ENCODE data around the gene CAMK1D. TPM values are rescaled to one million over a fixed set of nuclear protein-coding genes. Genes with fewer than 3 reads are reported as not detected.

CAMK1D gene
- polyA plus RNA-seq, 2 of the 4 experiments (the other 2 are of a cell fraction), result 6.6 to 12.5 TPM

DNA sequence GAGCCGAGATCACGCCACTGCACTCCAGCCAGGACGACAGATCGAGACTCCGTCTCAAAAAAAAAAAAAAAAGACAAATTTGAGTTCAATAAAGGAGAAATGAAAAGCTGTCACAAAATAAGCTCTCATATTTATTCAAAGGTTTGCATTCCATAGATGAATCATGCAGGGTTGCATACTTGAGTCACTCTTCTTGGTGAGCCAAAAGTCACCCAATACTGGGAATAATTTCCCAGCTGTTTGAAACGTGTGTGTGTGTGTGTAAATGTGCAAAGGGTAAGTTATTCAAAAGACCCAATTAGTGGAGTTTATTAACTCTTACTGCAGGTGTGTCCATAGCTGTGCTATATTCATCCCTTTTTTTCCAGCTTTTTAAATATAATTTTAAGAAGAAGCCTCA, 354.5 kb downstream of the CAMK1D start (continued):
- TF ChIP-seq EP300 (IDR thresholded peaks at IDR 0.05), result peak; percentile 23 to 61; a peak in 2 of 5 replicates

GRCh38 chr10:12704488-12704887, 355.1 kb downstream of the CAMK1D start:
- 41% methylated on average over 3 of the region's 3 CpGs for WGBS (ENCODE audit: missing lambda C conversion rate)
- CTCF ChIA-PET, result interaction anchor here (0.8 to 1.2 kb wide), 3 partner anchors 8 to 197 kb away, joined by 3 to 4 read pairs (median 3); no protein-coding TSS in a partner anchor
- Histone ChIP-seq H3K4me3 (no peak overlapping the region), H3K4me2 (peak overlapping the region; percentile 64), H3K4me1 (peaks cover 75% of the 10 kb centered on the region), H3K27ac (peak overlapping the region; percentile 82 to 94), H3K9me3 (no peaks in the 10 kb centered on the region)
- no peak for DNase-seq (ENCODE audit: low read depth in 1 of 2, low spot score in 1 of 2)
- no peak for TF ChIP-seq JUN (IDR thresholded peaks at IDR 0.05)
- TF ChIP-seq HOXA7 (CRISPR knock-in tag; IDR thresholded peaks at IDR 0.05), result no peak
- peak in 1 of 2 experiments; percentile 9; a peak in 1 of 4 replicates for TF ChIP-seq CEBPB (IDR thresholded peaks at IDR 0.05)
- no peak for FAIRE-seq
- no peak for ATAC-seq
- POLR2A ChIA-PET, result no interaction called here

GRCh38 chr10:12705943-12706342, 356.6 kb downstream of the CAMK1D start:
- Histone ChIP-seq H3K4me2 (peak overlapping the region; percentile 69), H3K27ac (peak overlapping the region; percentile 82 to 94), H3K4me3 (no peak overlapping the region), H3K4me1 (peaks cover 83% of the 10 kb centered on the region), H3K9me3 (no peaks in the 10 kb centered on the region)
- peak in 1 of 2 experiments; percentile 63 for DNase-seq (ENCODE audit: low read depth in 1 of 2, low spot score in 1 of 2)
- no peak for TF ChIP-seq REST (IDR thresholded peaks at IDR 0.05)
- TF ChIP-seq FOSL2 (IDR thresholded peaks at IDR 0.05), result 0 out of 2 replicates have a peak, but pooled peaks have one; percentile 59
- peak; percentile 62 for TF ChIP-seq FOSL2 (CRISPR knock-in tag; IDR thresholded peaks at IDR 0.05)
- no peak for TF ChIP-seq CBX2 (IDR thresholded peaks at IDR 0.05; ENCODE audit: borderline replicate concordance, low read depth)
- 0 out of 5 replicates have a peak, but pooled peaks of 1 of the 2 experiments have one; percentile 27 for TF ChIP-seq EP300 (IDR thresholded peaks at IDR 0.05)
- no peak for TF ChIP-seq EHF (CRISPR knock-in tag; IDR thresholded peaks at IDR 0.05)
- peak; percentile 89 for TF ChIP-seq ZSCAN20 (CRISPR knock-in tag; IDR thresholded peaks at IDR 0.05)
- TF ChIP-seq JUNB (IDR thresholded peaks at IDR 0.05), result peak; percentile 57
- TF ChIP-seq JUN (IDR thresholded peaks at IDR 0.05), result 0 out of 5 replicates have a peak, but pooled peaks of 1 of the 2 experiments have one; percentile 19
- no peak for TF ChIP-seq RFX5 (IDR thresholded peaks at IDR 0.05)
- ChIA-PET POLR2A (interaction anchor here (0.7 kb wide), 1 partner anchor 325 kb away, joined by 5 read pairs; no protein-coding TSS in a partner anchor), CTCF (interaction anchor here (1.1 to 1.4 kb wide), 2 partner anchors 11 to 369 kb away, joined by 3 to 5 read pairs; no protein-coding TSS in a partner anchor)
- ATAC-seq, result peak in 1 of 2 experiments; percentile 36; a peak in 2 of 6 replicates
- no peak for FAIRE-seq
- WGBS (ENCODE audit: missing lambda C conversion rate), result 34% methylated on average over 4 of the region's 4 CpGs

GRCh38 chr10:12707461-12708185, 358.3 kb downstream of the CAMK1D start:
- WGBS (ENCODE audit: missing lambda C conversion rate), result 16% methylated on average over 10 of the region's 10 CpGs
- peak; percentile 90 for FAIRE-seq
- peak; percentile 45 to 92 for DNase-seq (ENCODE audit: low read depth in 1 of 2, low spot score in 1 of 2)
- H3K4me2 ChIP-seq, result peak overlapping the region; percentile 69
- peak overlapping the region; percentile 82 to 94 for H3K27ac ChIP-seq
- POLR2A ChIA-PET, result interaction anchor here (0.8 to 1.1 kb wide), 3 partner anchors 76 to 363 kb away, joined by 3 to 6 read pairs (median 4); no protein-coding TSS in a partner anchor
- CTCF ChIA-PET, result interaction anchor here (0.5 to 7.5 kb wide), 48 partner anchors 11 to 675 kb away, joined by 3 to 76 read pairs (median 4); partner anchors contain the start of genes CDC123, NUDT5 and OPTN
- H3K4me3 ChIP-seq, result no peak overlapping the region
- peaks cover 86% of the 10 kb centered on the region for H3K4me1 ChIP-seq
- peak; percentile 63 to 80 for ATAC-seq
- no peaks in the 10 kb centered on the region for H3K9me3 ChIP-seq
- TF ChIP-seq JUNB (IDR thresholded peaks at IDR 0.05), result peak; percentile 83
- TF ChIP-seq JUN (IDR thresholded peaks at IDR 0.05), result peak; percentile 80 to 94
- TF ChIP-seq EHF (CRISPR knock-in tag; IDR thresholded peaks at IDR 0.05), result no peak
- TF ChIP-seq POLR2AphosphoS2 (conservative IDR thresholded peaks at IDR 0.05; ENCODE audit: low read length), result no peak
- TF ChIP-seq HEYL (CRISPR knock-in tag; IDR thresholded peaks at IDR 0.05), result no peak
- peak; percentile 63 for TF ChIP-seq SMC3 (IDR thresholded peaks at IDR 0.05)
- TF ChIP-seq RARB (CRISPR knock-in tag; IDR thresholded peaks at IDR 0.05), result no peak
- TF ChIP-seq SREBF2 (IDR thresholded peaks at IDR 0.05), result no peak
- peak; percentile 26 for TF ChIP-seq MAFK (IDR thresholded peaks at IDR 0.05; ENCODE audit: partially characterized antibody)
- TF ChIP-seq ZSCAN20 (CRISPR knock-in tag; IDR thresholded peaks at IDR 0.05), result no peak
- no peak for TF ChIP-seq FOSB (CRISPR knock-in tag; IDR thresholded peaks at IDR 0.05)
- peak; percentile 80 to 96; a peak in 4 of 5 replicates for TF ChIP-seq EP300 (IDR thresholded peaks at IDR 0.05)
- TF ChIP-seq NFE2L2 (conservative IDR thresholded peaks at IDR 0.05; ENCODE audit: low read length), result no peak
- TF ChIP-seq, protein P1, sequence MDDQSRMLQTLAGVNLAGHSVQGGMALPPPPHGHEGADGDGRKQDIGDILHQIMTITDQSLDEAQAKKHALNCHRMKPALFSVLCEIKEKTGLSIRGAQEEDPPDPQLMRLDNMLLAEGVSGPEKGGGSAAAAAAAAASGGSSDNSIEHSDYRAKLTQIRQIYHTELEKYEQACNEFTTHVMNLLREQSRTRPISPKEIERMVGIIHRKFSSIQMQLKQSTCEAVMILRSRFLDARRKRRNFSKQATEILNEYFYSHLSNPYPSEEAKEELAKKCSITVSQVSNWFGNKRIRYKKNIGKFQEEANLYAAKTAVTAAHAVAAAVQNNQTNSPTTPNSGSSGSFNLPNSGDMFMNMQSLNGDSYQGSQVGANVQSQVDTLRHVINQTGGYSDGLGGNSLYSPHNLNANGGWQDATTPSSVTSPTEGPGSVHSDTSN (IDR thresholded peaks at IDR 0.05), result 0 out of 2 replicates have a peak, but pooled peaks have one; percentile 43
- TF ChIP-seq ELK1 (IDR thresholded peaks at IDR 0.05; ENCODE audit: low read depth, low read length), result no peak
- no peak for TF ChIP-seq USF2 (IDR thresholded peaks at IDR 0.05)
